Hematopoietic multipotent progenitor cell treated with erythropoietin and hydrocortisone succinate and interleukin-3 and kit ligand, for 17 days (in vitro differentiated cells): ENCODE data around the gene SPNS1.
A peak's percentile ranks its signal among the peaks of the same experiment; 100 is the strongest.
"Not testable (repeated sequence)": the region's sequence is repeated elsewhere in the genome, so short reads cannot be mapped to it uniquely, and the experiment has no call there.

ENCODE experiments used
- DNase-seq: peaks from one replicate; pipeline ENCODE4 v3.0.0-alpha.2; 2015; ENCODE audit warnings: low spot score

Gene SPNS1

GRCh38 chr16:28958216-28958615, 16.4 kb upstream of the SPNS1 start:
- no peak for DNase-seq

DNA sequence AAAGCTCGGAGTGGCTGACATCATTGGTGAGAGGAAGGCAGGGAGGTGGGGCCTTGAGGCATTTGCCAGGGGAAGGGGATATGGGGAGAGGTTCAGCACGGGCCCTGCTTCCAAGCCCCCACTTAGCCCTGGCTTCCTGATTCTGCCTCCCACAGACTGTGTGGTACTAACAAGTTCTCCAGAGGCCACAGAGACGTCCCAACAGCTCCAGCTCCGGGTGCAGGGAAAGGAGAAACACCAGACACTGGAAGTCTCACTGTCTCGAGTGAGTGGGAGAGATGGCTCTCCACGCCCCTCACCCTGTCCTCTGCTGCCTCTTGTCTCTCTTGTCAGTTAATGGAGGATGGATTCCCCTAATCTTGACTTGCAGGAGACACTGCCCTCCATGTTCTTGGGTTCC, 15.7 kb upstream of the SPNS1 start:
- no peak for DNase-seq

GRCh38 chr16:28964072-28964471, 10.5 kb upstream of the SPNS1 start:
- no peak for DNase-seq

DNA sequence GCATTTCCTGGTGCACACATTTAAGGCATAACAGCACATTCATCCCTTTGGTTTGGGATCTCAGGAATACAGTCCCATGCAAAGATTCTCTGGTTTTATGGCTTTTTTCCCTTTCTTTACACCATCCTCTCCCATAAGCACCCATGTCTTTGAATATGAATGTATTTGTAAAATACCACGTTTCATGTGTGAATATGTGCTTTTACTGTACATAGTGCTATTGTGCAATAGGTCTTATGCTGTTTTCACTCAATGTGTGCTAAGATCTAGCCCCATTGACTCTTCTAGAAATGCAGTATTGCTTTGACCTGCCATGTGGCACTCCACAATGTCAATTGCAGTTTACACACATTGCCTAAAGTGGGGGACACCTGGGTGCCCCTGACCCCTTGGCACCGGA, 10.1 kb upstream of the SPNS1 start:
- no peak for DNase-seq

GRCh38 chr16:28967156-28967555, 7.4 kb upstream of the SPNS1 start:
- DNase-seq: no peak

GRCh38 chr16:28969696-28970095, 4.9 kb upstream of the SPNS1 start:
- DNase-seq: not testable (repeated sequence)

GRCh38 chr16:28974007-28974436, 556 bp upstream of the SPNS1 start:
- DNase-seq: peak; percentile 70

DNA sequence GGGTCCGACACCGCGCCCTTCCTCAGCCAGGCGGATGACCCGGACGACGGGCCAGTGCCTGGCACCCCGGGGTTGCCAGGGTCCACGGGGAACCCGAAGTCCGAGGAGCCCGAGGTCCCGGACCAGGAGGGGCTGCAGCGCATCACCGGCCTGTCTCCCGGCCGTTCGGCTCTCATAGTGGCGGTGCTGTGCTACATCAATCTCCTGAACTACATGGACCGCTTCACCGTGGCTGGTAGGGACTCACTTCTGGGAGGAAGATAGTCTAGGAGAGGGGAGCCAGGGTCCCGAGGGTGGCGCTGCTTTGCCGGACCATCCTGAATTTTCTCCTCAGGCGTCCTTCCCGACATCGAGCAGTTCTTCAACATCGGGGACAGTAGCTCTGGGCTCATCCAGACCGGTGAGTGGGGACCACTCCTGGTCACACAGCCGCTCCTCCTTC, 601 bp downstream of the SPNS1 start:
- peak; percentile 55 for DNase-seq

DNA sequence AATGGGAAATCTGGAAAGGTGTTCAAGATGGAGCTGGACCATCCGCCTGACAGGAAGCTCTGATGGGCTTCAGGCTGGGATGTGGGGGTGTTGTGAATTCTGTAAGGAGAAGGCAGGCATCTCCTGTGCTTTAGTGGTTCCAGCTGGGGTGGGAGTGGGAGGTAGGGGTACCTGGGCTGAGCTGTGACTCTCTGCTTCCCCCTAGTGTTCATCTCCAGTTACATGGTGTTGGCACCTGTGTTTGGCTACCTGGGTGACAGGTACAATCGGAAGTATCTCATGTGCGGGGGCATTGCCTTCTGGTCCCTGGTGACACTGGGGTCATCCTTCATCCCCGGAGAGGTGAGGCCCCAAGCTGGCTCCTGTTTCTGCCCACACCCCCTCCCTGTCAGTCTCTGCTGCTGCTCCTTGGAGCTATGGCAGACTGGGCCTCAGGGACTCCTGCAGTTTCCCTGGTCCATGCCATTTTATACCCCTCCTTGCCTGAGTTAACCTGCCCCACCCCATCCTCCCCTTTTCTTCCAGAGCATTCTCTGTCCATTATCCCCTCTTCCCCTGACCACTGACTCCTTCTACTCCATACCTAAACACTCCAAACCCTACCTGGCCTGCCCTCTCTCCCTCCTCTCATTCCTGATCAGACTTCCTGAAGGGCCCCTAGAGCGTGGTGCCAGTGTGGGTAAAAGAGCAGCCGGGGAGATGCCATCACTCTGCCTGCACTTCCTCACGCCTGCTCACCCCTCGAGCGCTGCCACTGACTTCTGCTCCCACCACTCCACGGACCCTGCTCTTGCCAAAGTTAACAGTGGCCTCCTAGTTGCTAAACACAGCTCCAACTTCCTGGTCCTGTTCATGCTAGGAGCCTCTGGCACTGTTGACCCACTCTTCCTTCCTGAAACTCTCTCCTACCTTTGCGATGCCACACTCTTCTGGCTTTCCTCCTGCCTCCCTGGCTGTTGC, 3.4 kb downstream of the SPNS1 start:
- peak; percentile 46 for DNase-seq

GRCh38 chr16:28980330-28980729, 5.8 kb downstream of the SPNS1 start:
- DNase-seq: not testable (repeated sequence)

DNA sequence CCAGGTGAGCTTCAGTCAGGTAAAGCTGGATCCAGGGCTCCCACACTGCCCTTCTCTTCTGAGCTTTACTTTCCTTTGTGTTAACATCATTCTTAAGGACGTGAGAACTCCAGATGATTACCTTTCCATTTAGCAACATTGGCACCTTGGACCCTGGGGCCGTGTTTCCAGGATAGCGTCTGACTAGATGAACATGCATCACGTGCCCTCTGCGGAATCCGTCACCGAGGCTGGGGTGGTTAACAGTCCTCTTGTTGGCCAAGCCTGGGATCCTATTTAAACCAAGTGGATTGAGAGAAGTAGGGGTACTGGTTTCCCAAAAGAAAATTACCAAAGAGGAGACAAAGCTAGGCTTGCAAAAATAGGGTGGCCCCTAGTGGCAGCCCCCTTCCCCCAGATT, 6.4 kb downstream of the SPNS1 start:
- no peak for DNase-seq

DNA sequence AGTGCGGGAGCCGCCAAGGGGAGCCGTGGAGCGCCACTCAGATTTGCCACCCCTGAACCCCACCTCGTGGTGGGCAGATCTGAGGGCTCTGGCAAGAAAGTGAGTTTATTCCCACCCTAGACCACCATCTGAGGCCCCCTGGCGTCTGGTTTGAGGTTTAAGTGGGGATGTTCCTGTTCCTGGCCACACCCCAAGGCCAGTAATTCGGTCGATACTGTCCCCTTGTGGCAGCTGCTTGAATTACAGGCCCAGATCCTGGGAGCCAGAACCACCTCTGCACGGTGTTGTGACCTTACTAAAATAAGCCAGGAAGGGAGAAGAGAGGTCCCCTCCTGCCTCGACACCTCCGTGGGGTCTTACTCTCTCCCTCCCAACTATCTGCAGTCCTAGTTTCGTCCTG, 6.9 kb downstream of the SPNS1 start:
- peak; percentile 74 for DNase-seq

DNA sequence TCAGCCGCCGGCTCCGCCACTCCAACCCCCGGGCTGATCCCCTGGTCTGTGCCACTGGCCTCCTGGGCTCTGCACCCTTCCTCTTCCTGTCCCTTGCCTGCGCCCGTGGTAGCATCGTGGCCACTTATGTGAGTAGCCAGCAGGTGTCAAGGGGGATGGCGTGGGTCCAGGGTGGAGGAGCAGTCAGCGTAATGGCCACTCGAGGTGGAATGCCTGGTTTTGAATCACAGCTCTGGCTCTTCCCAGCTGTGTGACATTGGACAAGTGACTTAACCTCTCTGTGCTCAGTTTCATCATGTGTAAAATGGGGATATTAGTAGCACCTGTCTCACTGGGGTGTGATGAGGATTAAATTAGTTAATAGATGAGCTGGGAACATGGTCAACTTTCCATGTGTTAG, 7.8 kb downstream of the SPNS1 start:
- no peak for DNase-seq

GRCh38 chr16:28982949-28983348, 8.4 kb downstream of the SPNS1 start:
- DNase-seq: no peak

DNA sequence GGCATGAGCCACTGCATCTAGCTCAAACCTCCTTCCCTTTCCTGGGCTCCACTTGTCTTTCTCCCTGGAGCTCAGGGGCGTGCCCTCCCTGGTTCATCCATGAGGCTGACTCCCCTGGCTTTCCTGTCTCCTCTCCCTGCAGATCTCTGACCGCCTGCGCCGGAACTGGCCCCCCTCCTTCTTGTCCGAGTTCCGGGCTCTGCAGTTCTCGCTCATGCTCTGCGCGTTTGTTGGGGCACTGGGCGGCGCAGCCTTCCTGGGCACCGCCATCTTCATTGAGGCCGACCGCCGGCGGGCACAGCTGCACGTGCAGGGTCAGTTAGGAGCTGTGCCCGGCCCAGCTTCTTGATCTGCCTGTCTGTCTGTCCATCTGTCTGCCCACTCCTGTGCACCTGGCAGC, 9.1 kb downstream of the SPNS1 start:
- no peak for DNase-seq

GRCh38 chr16:28984091-28984490, 9.5 kb downstream of the SPNS1 start:
- DNase-seq: no peak

GRCh38 chr16:28984619-28985135, 10.1 kb downstream of the SPNS1 start, which contains the start of gene LAT:
Gene LAT (plus strand): TSS chr16:28985052. CDS start chr16:28985418, 366 bp downstream.
- no peak for DNase-seq

GRCh38 chr16:28985211-28986041, 10.8 kb downstream of the SPNS1 start:
- DNase-seq: no peak

GRCh38 chr16:28986046-28986445, 11.5 kb downstream of the SPNS1 start:
- DNase-seq: no peak

- no peak for DNase-seq
Observed at GRCh38 chr16:28986492-28986891, 11.9 kb downstream of the SPNS1 start.

GRCh38 chr16:28987170-28987853, 12.7 kb downstream of the SPNS1 start:
- no peak for DNase-seq

GRCh38 chr16:28989363-28989762, 14.8 kb downstream of the SPNS1 start:
- no peak for DNase-seq
